HepG2 (cell line): ENCODE data around the gene SMARCC1. TPM values are rescaled to one million over a fixed set of nuclear protein-coding genes. Genes with fewer than 3 reads are reported as not detected.

ENCODE experiments used
- HNRNPK ChIP-seq: fragments of 200-400 bp; formaldehyde crosslinking; IDR thresholded peaks from 2 replicates; pipeline ENCODE4 v1.6.1; 2018; ENCODE audit warnings: low read length, low read depth, moderate library complexity, mild to moderate bottlenecking; ENCODE audit not compliant: poor library complexity, severe bottlenecking
- HNRNPUL1 ChIP-seq: fragments of 200-400 bp; formaldehyde crosslinking; IDR thresholded peaks from 2 replicates; pipeline ENCODE4 v1.6.1; 2017; ENCODE audit warnings: low read depth, mild to moderate bottlenecking, low read length, moderate library complexity
- MED13 ChIP-seq: sonication (generic); formaldehyde crosslinking; IDR thresholded peaks from 2 replicates; pipeline ENCODE4 v1.5.0; 2020; ENCODE audit warnings: missing genetic modification reagents
- SP1 ChIP-seq, 2 experiments: fragments of 450-650 bp in 1 of 2; sonication (generic) in 1 of 2; formaldehyde crosslinking in 1 of 2; IDR thresholded peaks; 2 replicates each; pipeline versions ENCODE4 v1.4.0 to v1.6.1; 2016 to 2020; ENCODE audit warnings: missing genetic modification reagents in 1 of 2
- XRCC5 ChIP-seq: fragments of 200-400 bp; formaldehyde crosslinking; optimal IDR thresholded peaks from 2 replicates; pipeline ENCODE3; 2017; ENCODE audit warnings: mild to moderate bottlenecking, low read length
- ZFP37 ChIP-seq: sonication (generic); formaldehyde crosslinking; IDR thresholded peaks from 2 replicates; pipeline ENCODE4 v1.4.0; 2020; ENCODE audit warnings: missing genetic modification reagents, borderline replicate concordance
- ZNF264 ChIP-seq: sonication (generic); formaldehyde crosslinking; IDR thresholded peaks from 2 replicates; pipeline ENCODE4 v1.4.0; 2020; ENCODE audit warnings: missing genetic modification reagents
- ZNF326 ChIP-seq: sonication (generic); formaldehyde crosslinking; IDR thresholded peaks from 2 replicates; pipeline ENCODE4 v1.4.0; 2020; ENCODE audit warnings: missing genetic modification reagents, borderline replicate concordance
- ZNF33B ChIP-seq: sonication (generic); formaldehyde crosslinking; IDR thresholded peaks from 2 replicates; pipeline ENCODE4 v1.5.1; 2020; ENCODE audit warnings: mild to moderate bottlenecking, missing genetic modification reagents
- ZNF383 ChIP-seq: sonication (generic); formaldehyde crosslinking; IDR thresholded peaks from 2 replicates; pipeline ENCODE4 v1.4.0; 2020; ENCODE audit warnings: missing genetic modification reagents, mild to moderate bottlenecking, borderline replicate concordance
- ZNF672 ChIP-seq: sonication (generic); formaldehyde crosslinking; IDR thresholded peaks from 2 replicates; pipeline ENCODE4 v1.8.1; 2022; ENCODE audit warnings: missing genetic modification reagents
- polyA plus RNA-seq, 8 experiments: library from polyadenylated mRNA; depleted of rRNA in 3 of 8; stranded (reverse) in 7 of 8; unstranded in 1 of 8; fragments of >200 nt; fragmentation: Illumina TruSeq in 4 of 8; extraction: Trizol in 4 of 8; gene quantifications; 2 replicates each; pipeline versions ENCODE4 v1.2.1 to v1.2.3, GENCODE V29; 2011 to 2016; ENCODE audit warnings: low read depth in 4 of 8, missing spikeins in 1 of 8, mixed read lengths in 1 of 8; ENCODE audit not compliant: insufficient read depth in 1 of 8
- total RNA-seq, 5 experiments: library from RNA; depleted of rRNA; stranded (reverse); fragments of >200 nt; fragmentation: Illumina TruSeq; extraction: Trizol; gene quantifications; 2 replicates each; pipeline ENCODE4 v1.2.3, GENCODE V29; 2016; ENCODE audit warnings: low read depth in 1 of 5
- TF ChIP-seq, protein P1 (sequence below): sonication (generic); formaldehyde crosslinking; IDR thresholded peaks from 2 replicates; pipeline ENCODE4 v1.5.1; 2020; ENCODE audit warnings: missing genetic modification reagents, mild to moderate bottlenecking, borderline replicate concordance
- TF ChIP-seq, protein P2 (sequence below): conservative IDR thresholded peaks from 2 replicates; pipeline ENCODE4 v1.6.1; 2018; ENCODE audit warnings: missing genetic modification reagents
- TF ChIP-seq, protein P3 (sequence below): sonication (generic); formaldehyde crosslinking; IDR thresholded peaks from 2 replicates; pipeline ENCODE4 v1.8.0; 2022; ENCODE audit warnings: missing genetic modification reagents, mild to moderate bottlenecking, borderline replicate concordance
- TF ChIP-seq, protein P4 (sequence below), 2 experiments: sonication (generic) in 1 of 2; formaldehyde crosslinking in 1 of 2; IDR thresholded peaks; 2 replicates each; pipeline versions ENCODE4 v1.6.1 to v1.9.0; 2014 to 2022; ENCODE audit warnings: antibody characterized with exemption in 1 of 2, borderline replicate concordance in 1 of 2, inconsistent platforms in 1 of 2, low read depth in 1 of 2, missing genetic modification reagents in 1 of 2

SMARCC1 gene
- total and polyA plus RNA-seq, 2 of the 13 experiments (the other 11 are each of a cell fraction or from before 2014, with no cell fraction given) = 47.9 to 58.4 TPM

DNA sequence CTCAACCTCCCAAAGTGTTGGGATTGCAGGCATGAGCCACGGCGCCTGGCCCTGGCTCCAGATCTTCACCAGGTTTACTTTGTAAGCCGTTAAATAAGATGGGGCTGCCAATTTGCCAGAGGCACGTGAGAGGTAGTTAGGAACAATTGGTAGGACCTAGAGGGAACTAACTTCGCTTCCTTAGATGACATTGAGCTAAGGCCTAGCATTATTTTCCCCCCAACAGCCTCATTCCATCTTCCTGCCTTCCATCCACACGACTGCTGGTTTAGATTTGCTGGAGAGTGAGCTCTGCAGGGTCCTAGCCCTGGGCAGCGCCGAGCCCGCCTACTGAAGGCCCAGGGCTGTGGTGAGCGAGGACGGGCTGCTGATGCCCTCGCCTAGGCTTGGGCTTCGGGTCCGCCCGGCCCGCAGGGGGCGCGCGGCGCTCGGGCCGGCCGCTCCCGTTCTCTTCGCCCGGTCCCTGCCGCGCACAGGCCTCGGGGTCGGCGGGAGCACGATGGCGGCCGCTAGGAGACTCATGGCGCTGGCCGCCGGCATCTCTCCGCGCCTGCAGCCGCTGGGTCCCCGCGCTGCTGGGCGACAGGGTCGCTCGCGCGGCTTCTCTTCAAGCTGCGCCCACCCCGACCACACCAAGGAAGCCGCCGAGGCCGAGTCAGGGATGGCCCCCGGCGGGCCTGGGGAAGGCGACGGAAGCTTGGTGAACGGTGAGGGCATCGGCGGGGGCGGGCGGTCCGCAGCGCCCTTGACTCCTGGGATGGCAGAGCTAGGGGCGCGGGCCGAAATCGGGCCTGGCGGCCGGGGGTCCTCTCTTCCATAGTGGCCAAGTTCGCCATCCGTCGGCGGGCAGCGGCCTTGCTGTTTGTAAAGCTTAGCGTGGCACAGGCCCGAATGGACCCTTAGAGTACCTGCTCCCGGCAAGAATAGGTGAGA is 43.1 kb upstream of the SMARCC1 start (continued):
- no peak for TF ChIP-seq SP1 (IDR thresholded peaks at IDR 0.05)
- TF ChIP-seq SP1 (CRISPR knock-in tag; IDR thresholded peaks at IDR 0.05) = 0 out of 2 replicates have a peak, but pooled peaks have one; percentile 23
- TF ChIP-seq, protein P1, sequence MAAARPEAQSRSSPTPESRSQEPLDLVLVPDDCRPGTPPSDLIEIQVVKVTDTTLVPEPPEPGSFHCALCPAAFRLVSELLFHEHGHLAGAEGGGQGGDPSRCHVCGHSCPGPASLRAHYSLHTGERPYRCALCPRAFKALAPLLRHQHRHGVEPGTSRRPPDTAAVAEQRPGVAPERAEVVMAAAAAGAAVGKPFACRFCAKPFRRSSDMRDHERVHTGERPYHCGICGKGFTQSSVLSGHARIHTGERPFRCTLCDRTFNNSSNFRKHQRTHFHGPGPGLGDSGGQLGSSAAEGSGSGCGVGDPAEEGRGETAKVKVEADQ = peak; percentile 87; the same call in 1 of the 2 replicates
- peak; percentile 61 for TF ChIP-seq MED13
- TF ChIP-seq, protein P2, sequence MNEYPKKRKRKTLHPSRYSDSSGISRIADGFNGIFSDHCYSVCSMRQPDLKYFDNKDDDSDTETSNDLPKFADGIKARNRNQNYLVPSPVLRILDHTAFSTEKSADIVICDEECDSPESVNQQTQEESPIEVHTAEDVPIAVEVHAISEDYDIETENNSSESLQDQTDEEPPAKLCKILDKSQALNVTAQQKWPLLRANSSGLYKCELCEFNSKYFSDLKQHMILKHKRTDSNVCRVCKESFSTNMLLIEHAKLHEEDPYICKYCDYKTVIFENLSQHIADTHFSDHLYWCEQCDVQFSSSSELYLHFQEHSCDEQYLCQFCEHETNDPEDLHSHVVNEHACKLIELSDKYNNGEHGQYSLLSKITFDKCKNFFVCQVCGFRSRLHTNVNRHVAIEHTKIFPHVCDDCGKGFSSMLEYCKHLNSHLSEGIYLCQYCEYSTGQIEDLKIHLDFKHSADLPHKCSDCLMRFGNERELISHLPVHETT = peak; percentile 72
- TF ChIP-seq HNRNPUL1 = peak; percentile 48; the same call in 1 of the 2 replicates
- no peak for TF ChIP-seq ZNF326 (CRISPR knock-in tag)
- TF ChIP-seq, protein P3, sequence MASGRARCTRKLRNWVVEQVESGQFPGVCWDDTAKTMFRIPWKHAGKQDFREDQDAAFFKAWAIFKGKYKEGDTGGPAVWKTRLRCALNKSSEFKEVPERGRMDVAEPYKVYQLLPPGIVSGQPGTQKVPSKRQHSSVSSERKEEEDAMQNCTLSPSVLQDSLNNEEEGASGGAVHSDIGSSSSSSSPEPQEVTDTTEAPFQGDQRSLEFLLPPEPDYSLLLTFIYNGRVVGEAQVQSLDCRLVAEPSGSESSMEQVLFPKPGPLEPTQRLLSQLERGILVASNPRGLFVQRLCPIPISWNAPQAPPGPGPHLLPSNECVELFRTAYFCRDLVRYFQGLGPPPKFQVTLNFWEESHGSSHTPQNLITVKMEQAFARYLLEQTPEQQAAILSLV (CRISPR knock-in tag) = peak; percentile 93; the same call in 1 of the 2 replicates
- TF ChIP-seq ZFP37 (CRISPR knock-in tag) = no peak
- TF ChIP-seq, protein P4, sequence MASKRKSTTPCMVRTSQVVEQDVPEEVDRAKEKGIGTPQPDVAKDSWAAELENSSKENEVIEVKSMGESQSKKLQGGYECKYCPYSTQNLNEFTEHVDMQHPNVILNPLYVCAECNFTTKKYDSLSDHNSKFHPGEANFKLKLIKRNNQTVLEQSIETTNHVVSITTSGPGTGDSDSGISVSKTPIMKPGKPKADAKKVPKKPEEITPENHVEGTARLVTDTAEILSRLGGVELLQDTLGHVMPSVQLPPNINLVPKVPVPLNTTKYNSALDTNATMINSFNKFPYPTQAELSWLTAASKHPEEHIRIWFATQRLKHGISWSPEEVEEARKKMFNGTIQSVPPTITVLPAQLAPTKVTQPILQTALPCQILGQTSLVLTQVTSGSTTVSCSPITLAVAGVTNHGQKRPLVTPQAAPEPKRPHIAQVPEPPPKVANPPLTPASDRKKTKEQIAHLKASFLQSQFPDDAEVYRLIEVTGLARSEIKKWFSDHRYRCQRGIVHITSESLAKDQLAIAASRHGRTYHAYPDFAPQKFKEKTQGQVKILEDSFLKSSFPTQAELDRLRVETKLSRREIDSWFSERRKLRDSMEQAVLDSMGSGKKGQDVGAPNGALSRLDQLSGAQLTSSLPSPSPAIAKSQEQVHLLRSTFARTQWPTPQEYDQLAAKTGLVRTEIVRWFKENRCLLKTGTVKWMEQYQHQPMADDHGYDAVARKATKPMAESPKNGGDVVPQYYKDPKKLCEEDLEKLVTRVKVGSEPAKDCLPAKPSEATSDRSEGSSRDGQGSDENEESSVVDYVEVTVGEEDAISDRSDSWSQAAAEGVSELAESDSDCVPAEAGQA (IDR thresholded peaks at IDR 0.05; ENCODE audit: low read depth) = no peak
- TF ChIP-seq, protein P4 (CRISPR knock-in tag; IDR thresholded peaks at IDR 0.05; ENCODE audit: borderline replicate concordance) = peak; percentile 64; the same call in 1 of the 2 replicates
- 0 out of 2 replicates have a peak, but pooled peaks have one; percentile 36 for TF ChIP-seq ZNF672 (CRISPR knock-in tag)
- peak; percentile 68 for TF ChIP-seq HNRNPK
- TF ChIP-seq ZNF33B = no peak
- TF ChIP-seq ZNF383 (CRISPR knock-in tag) = no peak
- no peak; the same call in 1 of the 2 replicates for TF ChIP-seq ZNF264
- TF ChIP-seq XRCC5 = peak; percentile 96
